Central memory CD4-positive, alpha-beta T cell (primary cell): ENCODE data around the gene MLXIP.
"Not testable (repeated sequence)": the region's sequence is repeated elsewhere in the genome, so short reads cannot be mapped to it uniquely, and the experiment has no call there.

ENCODE experiments used
- DNase-seq: peaks from one replicate; pipeline ENCODE4 v3.0.0; 2022

MLXIP gene

DNA sequence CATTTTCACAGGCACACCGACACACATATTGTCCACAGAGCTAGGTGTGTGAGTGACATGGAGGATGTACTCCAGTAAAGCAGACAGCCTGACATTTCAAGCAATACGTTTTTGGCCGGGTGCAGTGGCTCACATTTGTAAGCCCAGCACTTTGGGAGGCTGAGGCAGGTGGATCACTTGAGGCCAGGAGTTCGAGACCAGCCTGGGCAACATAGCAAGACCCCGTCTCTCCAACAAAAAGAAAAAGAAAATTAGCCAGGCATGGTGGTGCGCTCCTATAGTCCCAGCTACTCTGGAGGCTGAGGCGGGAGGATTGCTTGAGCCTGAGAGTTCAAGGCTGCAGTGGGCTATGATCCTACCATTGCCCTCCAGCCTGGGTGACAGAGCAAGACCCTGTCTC, 22.1 kb upstream of the MLXIP start:
- not testable (repeated sequence) for DNase-seq

DNA sequence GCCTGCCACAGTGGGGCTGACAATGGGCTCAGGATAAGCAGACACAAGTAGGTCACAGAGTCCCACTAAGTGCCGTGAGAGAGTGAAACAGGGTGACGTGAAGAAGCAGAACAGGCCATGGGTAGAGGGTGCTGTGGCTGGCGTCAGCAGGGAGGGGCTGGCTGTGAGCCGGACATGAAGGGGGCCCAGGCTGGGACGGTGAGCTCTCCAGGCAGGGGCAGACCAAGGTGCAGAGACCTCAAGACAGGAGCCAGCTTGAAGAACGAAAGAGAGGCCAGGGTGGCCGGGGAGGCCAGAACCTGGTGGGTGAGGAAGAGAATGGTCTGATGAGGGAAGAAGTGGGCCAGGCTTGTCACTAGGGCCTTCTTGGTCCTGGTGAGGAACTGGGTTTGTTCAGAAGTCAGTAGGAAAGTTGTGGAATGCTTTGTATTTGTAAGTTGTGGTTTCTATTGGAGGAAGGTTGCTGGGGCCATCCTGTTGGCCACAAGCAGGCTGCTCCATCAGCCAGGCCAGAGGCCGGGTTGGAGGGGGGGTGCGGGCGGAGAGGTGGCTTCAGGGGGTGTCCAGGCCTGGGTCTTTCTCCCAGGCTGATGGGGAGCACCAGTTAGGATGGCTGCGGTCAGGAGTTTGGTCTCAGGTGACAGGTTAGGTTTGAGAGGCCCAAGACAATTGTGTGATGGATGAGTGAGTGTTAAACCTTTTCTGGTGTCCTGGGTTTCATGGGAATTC, 21.4 kb upstream of the MLXIP start:
- no peak for DNase-seq

DNA sequence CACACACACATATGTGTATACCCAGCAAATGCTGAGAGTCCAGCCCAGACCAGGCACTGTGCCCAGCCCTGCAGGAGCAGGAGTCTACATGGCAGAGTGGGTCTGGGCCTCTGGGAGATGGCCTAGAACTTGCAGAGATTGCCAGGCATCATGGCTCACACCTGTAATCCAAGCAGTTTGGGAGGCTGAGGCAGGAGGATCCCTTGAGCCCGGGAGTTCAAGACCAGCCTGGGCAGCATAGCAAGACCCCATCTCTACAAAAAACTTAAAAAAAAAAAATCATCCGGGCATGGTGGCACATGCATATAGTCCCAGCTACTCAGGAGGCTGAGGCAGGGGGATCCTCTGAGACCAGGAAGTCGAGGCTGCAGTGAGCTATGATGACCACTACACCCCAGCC, 20.8 kb upstream of the MLXIP start:
- no peak for DNase-seq

DNA sequence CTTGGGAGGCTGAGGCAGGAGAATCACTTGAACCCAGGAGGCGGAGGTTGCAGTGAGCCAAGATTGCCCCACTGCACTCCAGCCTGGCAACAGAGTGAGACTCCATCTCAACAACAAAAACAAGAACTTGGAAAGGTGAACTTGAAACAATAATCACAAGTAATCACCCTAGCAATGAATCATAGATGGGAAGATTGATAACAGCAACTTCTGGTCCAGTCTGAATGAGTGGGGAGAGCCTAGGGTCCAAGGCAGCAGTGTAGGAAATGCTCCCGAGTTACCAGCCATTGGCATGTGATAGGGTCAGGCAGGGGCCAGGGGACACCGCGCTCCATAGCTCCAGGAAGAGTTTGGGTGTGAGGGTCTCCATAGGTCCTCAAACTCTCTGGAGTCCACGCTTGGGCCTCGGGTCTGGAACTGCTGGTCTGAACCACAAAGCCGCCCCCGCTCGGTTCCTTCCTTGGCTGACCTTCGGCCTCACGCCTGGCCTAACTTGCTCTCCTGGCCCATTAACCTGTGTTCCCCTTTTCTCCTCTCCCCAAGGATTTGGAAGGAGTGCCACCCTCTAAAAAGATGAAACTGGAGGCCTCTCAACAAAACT, 19.9 kb upstream of the MLXIP start:
- DNase-seq = no peak

DNA sequence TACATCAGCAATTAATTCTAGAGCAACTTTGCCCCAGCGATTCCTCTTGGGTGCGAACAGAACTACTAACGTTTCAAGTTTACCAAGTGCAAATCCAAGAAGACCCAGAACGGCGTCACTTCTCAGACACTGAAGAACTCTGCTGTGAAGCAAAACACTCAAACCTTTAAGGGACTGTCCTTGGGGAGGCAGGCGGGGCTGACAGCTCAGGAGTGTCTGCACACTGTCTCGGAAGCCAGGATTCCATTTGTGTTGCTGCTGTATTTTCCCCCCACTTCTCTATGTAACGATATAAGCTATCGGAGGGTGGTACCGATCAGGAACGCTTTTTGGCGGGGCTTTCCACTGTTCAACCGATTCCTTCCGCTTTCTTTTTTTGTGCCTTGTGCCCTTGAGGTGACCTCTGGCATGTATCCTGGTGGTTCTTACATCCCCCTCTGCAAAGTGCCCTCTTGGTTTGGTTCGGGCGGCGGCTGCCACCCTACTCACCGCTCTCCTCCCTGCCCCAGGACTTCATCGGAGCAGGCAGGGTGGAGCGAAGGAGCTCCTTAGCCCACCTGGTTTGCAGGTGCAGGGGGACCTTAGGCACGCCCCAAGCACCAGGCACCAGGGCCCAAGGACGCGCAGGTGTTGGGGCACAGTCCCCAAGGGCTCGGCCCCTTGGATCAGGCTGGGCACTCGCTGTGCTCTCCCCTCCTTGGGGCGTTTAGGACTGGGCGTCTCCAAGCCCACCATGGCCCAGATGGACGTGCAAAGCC, 19.2 kb upstream of the MLXIP start:
- no peak for DNase-seq

DNA sequence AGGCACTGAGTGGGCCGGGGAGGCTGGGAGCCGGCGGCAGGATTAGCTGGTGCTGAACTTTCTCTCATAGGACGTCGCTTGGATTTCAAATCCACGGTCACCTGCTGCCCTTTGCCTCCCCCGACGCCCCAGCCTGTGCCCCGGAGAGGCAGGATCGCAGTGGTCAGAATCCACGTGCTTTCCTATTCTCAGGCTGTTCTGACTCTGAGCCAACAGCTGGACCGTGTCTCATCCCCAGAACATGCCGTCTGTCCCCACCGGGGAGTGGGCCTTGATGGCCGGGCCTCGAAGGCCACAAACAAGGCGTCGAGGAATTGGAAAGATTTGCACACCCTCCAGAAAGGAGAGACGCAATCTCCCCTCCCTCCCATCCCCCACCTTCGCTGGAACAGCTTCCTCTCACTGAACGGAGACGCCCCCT, 18.5 kb upstream of the MLXIP start:
- no peak for DNase-seq

DNA sequence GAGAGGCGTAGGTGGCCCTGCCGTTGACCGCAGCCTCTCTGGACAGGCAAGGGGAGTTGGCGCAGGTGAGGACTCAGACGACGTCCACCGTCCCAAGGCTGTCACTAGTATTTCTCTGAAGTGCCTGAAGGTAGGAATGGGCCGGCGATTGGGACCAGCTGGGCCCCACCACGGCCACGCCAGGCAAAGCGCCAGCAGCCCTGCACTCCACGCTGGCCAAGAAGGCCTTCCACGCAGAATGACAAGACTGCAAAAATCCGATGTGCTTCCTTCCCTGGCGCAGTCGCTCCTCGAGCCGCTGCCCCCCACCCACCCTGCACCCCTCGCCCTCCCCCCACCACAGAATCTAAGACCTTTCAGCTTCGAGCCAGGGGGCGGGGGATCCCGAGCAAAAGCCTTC, 17.3 kb upstream of the MLXIP start:
- no peak for DNase-seq

DNA sequence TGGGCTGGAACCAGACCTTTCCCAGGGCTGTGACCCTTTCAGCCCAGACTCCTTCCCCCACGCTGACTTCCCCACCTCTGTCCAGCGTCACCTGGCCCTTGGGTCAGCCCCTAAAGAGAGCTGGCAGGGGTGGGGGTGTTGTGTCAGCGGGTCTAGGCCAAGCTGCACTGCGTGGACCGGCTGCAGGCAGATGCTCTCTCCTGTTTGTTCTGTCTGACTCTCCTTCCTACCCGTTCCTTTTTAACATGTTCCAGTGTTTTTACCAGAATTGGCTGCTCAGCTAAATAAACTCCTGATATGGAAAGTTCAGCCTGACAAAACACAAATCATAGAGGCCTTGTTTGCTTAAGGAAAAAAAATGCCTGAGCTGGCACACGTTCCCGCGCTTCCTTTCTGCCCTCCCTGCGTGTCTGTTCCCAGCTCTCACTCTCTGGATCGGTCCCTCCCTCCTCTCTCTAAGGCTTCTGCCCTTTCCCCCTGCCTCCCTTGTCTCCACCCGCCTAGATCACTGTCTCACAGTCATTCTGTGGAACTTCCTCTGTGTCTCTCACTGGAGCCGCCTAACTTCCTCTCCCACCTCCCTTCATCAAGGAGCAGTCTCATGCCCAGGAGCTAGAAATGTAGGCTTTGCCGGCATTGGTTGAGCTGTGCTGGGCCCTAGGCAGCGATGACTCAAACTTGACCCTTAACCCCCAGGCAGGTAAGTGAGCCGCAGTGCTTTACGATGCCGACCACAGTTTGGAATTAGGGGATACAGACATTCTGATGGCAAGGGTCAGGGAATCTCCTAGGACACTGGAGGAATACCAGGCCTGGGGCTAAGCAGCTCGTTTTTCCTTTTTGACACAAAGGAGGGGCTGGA, 15.5 kb upstream of the MLXIP start:
- DNase-seq = no peak

DNA sequence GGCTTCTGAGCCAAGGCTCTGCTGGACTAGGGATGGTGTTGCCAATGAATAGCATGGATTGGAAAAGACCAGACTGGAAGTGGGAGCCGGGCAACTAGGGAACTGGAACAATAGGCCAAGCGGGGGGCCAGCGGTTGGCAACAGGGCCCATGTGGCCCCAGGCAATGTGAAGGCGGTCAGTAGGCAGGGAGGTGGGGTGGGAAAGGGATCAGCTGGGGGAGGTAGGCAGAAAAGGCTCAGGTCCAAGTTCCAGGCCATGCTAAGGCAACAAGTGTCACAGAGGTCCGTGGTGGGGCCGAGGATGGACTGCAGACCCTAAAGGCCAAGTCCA, 14.9 kb upstream of the MLXIP start:
- DNase-seq = no peak

DNA sequence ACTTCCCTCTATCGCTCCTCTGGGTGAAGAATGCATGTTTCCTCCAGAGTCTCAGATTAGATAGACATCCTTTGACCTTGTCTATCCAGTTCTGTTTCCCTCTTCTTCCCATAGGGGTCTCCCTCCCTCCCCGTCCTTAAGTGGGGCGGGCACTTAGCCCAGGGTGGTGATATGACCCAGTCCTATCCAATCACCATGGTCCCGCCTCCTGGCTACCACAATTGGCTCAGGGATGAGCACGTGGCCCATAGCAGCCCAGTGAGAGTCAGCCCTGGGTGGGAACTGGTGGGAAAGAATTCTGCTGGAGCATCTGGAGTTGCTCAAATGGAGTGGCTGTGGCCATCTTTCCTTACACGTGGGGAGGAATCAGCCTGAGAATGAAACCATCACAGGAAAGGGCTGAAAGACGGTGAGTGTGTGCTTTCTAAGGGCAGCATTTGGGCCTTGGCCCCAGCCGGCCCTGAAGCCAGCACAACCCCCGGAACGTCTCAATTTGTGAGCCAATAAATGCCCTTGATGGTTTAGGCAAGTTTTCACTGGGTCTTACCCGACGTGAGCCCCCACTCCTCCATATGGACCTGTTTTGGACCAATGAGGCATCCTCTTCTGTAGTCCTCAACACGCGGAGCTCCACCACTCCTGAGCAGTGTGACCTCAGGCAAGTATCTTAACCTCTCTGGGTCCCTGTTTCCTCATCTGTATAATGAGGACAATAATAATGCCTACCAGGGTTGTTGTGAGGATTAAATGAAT, 14.4 kb upstream of the MLXIP start:
- no peak for DNase-seq

DNA sequence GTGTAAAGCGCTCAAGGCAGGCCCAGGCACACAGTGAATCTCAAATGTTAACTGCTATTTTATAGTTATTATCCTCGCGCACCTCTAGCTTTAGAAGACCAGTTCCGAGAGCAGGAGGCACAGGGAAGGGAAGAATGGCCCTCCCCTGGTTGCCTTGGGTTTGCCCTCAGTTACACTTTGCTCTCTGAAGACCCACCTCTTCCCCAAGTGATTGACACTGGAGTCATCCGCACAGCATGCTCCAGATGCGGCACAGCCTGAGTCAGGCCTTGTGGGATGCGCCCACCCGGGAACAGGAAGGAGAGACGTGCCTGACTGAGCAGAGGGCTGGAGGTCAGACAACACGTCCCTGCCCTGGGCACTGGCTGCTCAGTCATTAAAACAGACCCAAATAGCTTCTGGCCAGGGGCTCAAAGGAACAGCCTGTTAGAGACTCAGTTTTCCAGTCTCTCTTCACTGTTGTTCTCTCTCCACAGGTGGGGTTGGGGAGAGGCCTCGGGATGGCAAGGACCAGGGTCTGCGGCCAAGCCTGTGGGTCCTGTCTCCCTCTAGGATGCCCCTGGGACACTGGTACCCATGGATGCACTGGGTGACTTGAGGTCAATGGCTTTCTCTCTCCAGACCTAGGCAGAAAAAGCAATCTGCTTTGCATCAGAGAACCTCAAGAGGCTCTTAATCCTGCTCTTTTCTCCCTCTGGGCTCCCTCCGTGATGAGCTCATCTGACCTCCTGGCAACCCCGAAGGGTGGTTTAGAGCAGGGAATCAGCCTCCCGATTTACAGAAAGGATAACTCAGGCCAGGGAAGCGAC, 13.6 kb upstream of the MLXIP start:
- no peak for DNase-seq

DNA sequence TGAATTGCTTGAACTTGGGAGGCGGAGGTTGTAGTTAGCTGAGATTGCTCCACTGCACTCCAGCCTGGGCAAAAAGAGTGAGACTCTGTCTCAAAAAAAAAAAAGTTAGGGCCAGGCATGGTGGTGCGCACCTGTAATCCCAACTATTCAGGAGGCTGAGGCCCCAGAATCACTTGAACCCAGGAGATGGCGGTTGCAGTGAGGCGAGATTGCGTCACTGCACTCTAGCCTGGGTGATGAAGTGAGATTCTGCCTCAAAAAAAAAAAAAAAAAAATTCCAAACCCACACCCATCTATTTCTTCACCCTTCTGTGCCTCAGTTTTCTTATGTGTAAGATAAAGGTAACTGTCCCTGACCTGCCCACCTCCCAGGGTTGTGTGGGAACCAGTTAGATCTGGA, 11.0 kb upstream of the MLXIP start:
- DNase-seq = no peak

DNA sequence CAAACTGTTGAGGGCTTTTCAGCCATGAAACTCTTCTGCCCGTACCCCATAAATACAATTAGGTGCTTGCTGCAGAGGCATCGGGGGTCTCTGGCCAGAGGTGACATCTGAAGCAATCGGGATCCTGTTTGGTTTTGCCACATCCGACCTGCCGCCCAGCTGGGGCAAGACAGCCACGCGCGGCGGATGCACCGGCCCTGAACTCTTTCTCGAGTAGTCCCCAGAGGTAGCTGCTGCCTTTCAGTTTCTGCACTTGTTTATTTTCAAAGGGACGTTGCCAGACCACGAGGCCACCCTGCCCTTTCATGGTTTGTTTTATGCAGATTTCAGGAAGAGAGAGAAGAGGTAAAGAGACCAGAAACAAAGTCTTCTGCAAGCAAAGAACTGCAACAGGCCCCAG, 10.6 kb upstream of the MLXIP start:
- DNase-seq = peak; percentile 17

DNA sequence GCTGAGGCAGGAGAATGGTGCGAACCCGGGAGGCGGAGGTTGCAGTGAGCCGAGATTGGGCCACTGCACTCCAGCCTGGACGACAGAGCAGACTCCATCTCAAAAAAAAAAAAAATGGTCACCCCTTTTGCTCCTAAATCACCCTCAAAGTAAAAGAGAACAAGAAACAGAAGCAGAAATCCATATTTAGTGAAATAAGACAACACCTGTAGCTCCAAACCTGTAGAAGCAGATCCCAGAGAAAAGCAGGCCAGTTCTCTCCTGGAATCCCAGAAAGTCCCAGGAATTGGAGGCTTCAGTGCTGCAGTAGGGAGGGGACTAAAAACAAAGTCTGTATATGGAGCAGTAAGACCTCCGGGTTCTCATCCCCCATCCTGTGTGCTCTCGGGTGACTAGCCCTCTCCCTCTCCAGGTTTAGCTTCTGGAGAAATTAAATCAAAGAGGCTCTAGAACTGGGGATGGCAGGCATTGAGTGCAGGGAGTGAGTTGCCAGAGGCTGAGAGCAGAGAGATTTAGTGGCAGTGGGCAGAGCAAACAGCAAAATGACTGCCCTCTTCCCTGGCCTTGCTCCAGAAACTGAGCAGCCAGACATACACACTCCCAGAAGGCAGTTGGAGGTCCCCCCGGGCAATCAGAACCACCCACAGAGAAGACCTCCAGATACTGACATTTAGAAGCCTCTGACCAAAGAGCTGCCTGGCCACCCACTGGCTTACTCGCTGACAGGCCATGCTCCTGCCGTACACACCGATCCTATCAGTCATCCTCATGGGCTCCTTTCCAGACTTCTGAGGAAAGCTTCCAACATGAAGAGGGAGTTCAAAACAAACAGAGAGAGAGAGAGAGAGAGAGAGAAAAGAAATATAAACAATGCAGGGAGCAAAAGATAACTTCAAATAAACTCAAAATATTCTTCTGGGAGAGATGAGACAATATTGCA, 6.3 kb upstream of the MLXIP start:
- no peak for DNase-seq

DNA sequence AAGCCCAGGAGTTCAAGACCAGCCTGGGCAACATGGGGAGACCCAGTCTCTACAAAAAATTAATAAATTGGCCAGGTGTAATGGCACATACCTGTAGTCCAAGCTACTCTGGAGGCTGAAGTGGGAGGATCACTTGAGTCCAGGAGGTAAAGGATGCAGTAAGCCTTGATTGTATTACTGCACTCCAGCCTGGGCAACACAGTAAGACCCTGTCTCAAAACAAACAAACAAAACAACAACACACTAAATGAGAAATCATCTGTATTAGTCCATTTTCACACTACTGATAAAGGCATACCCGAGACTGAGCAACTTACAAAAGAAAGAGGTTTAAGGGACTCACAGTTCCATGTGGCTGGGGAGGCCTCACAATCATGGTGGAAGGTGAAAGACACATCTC, 4.7 kb upstream of the MLXIP start:
- no peak for DNase-seq

DNA sequence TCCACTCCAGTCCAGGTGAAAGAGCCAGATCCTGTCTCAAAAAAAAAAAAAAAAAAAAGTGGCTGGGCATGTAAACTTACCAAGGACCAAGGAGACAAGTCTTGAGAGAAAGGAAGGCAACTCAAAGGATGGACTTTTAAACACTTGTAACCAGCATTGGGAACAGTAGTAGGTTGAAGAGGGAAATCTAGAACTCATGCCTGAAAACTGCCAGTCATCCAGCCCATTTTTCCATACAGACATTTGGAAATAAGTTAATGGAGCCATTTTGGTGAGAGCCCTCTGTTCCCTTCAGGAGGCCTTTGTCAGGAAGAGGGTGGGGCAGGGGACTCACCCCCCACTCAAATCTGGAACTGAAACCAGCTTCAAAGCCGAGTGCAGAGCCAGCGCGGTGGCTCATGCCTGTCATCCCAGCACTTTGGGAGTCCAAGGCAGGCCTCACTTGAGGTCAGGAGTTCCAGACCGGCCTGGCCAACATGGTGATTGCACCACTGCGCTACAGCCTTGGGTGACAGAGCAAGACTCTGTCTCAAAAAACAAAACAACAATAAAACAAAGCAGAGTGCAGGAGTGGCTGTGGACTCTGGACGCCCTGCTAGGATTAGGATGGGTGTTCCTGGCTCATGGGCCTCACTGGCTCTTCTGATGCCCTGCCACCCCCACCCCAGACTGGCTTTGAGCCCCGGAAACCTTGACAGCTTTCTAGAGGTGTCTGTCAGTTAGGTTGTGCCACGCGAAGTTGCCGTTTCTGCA, 1.6 kb upstream of the MLXIP start:
- no peak for DNase-seq

DNA sequence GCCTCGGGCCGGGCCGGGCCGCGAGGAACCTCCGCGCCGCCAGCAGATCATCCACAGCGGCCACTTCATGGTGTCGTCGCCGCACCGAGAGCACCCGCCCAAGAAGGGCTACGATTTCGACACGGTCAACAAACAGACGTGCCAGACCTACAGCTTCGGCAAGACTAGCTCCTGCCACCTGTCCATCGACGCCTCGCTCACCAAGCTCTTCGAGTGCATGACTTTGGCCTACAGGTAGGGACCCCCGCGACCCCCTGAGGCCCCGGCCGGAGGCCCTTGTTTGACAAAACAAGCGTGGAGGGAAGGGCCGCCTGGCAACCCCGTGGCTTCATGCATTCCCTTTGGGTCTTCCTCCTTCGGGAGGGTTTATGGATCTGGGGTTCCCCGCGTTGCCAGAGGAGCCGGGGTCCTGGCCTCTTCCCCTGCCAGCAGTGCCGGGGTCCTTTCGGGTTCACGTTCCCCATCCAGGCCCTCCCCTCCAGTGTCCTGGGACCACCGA, 526 bp downstream of the MLXIP start:
- no peak for DNase-seq

DNA sequence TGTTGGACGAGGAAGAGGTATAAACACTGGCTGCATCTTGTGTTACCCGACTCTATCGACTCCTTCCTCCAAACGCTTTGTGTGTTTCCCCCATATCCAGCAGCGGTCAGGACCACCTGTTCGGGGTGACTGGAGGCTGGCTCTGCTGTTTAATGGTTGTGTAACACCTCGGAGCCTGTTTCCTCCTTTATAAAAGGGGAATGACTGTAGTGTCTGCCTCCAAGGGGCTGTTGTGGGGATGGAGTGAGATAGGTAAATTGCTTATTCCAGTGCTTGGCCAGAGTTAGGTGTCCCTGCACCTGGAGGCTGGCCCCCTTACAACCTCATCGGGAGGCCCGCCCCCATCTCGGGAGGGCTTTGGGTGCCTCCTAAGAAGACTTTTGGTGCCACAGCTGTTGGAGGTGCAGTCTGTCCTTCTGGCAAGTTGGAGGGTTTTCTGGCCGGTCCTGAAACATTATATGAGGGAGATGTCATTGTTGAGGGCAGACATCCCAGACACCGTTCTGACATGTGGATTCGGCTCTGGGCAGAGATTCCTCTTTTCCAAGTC, 1.1 kb downstream of the MLXIP start:
- peak; percentile 21 for DNase-seq
